ENCODE data around the gene UMPS.
A peak's percentile ranks its signal among the peaks of the same experiment; 100 is the strongest.
"Not testable (repeated sequence)": the region's sequence is repeated elsewhere in the genome, so short reads cannot be mapped to it uniquely, and the experiment has no call there.

UMPS gene

GRCh38 chr3:124773351-124774326 lies 43.4 kb downstream of the UMPS start:
- DNase-seq (ENCODE audit: insufficient read length, low spot score), result no peak
- no peak for FAIRE-seq
- no peak for TF ChIP-seq POLR2A (IDR thresholded peaks at IDR 0.05; ENCODE audit: low read depth, low read length)

DNA sequence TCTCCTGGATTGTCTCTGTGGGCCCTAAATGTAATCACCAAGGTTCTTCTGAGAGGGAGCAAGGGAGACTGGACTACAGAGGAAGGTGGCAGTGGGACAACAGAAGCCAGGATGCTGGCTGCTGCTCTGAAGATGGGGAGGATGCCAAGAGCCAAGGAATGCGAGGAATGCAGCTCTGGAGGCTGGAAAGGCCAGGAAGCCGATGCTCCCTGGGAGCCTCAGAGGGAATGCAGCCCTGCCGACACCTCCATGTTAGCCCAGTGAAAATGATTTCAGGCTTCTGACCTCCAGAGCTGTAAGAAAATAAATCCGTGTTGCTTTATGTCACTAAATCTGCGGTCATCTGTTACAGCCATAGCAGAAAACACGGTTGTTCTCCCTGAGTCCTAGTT lies 44.1 kb downstream of the UMPS start:
- DNase-seq (ENCODE audit: insufficient read length, low spot score) (peak; percentile 83), FAIRE-seq (no peak)

GRCh38 chr3:124774841-124775402 lies 44.7 kb downstream of the UMPS start:
- FAIRE-seq (no peak), DNase-seq (ENCODE audit: insufficient read length, low spot score) (no peak)
- no peak for TF ChIP-seq POLR2A (IDR thresholded peaks at IDR 0.05; ENCODE audit: low read depth, low read length)

More for the DNA sequence above, 44.1 kb downstream of the UMPS start:
- TF ChIP-seq POLR2A (IDR thresholded peaks at IDR 0.05; ENCODE audit: low read depth, low read length), result no peak

GRCh38 chr3:124775877-124776276 lies 45.6 kb downstream of the UMPS start:
- TF ChIP-seq POLR2A (IDR thresholded peaks at IDR 0.05; ENCODE audit: low read depth, low read length), result no peak
- FAIRE-seq (no peak), DNase-seq (ENCODE audit: insufficient read length, low spot score) (no peak)

DNA sequence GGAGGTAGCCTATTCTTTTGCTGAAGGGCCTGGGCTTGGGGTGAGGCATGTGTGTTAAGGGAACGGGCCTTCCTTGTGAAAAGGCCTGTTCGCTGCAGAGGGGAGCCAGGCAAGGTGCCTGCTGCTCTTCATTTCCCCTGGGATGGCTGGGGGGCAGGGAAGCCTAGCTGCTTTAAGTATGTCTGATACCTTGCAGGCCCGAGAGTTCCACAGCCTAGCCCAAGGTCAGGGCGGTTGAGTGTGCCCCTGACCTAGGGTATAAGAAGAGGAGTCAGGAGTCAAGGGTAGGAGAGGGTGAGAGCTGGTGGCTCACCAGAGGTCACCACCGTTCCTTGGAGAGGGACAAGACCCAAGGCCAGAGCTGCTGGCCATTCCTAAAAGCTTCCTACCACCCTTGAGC lies 46.6 kb downstream of the UMPS start:
- TF ChIP-seq POLR2A (IDR thresholded peaks at IDR 0.05; ENCODE audit: low read depth, low read length), result no peak
- FAIRE-seq (no peak), DNase-seq (ENCODE audit: insufficient read length, low spot score) (no peak)

DNA sequence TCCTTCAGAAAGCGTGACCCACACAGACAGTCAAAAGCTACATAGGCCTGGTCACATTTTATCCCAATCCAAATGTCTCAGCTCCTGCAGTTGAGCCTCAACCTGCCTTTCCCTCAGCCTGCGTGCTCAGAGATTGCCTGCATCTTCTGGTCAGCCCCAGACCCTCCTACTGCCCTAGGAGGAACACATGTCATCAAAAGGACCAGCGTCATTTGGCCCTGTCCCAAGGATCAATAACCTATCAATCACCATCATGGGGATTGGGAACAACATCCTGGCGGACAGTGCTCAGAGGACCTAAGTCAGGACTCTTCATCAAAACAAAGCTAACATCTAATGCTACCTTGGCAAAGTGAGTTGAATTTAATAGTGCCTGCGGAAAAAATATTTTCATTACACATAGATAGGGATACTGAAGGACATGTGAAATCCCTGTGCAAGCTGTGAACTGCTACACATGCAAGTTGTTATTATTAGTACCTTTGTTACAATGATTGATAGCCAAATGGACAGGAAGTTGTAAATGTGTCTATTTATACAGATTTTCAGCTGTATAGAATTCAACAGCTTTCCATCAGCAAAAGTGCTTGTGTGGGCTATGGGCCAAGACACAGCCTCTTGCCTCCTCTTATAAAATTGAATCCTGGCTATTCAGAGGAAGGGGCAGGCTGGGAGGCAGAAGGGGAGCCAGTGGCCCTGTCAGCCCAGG lies 47.7 kb downstream of the UMPS start:
- no peak for TF ChIP-seq POLR2A (IDR thresholded peaks at IDR 0.05; ENCODE audit: low read depth, low read length)
- DNase-seq (ENCODE audit: insufficient read length, low spot score) (no peak), FAIRE-seq (no peak)

GRCh38 chr3:124779116-124779515 lies 48.9 kb downstream of the UMPS start:
- no peak for TF ChIP-seq POLR2A (IDR thresholded peaks at IDR 0.05; ENCODE audit: low read depth, low read length)
- FAIRE-seq (no peak), DNase-seq (ENCODE audit: insufficient read length, low spot score) (no peak)

GRCh38 chr3:124779751-124780191 lies 49.5 kb downstream of the UMPS start:
- DNase-seq (ENCODE audit: insufficient read length, low spot score) (no peak), FAIRE-seq (no peak)
- TF ChIP-seq POLR2A (IDR thresholded peaks at IDR 0.05; ENCODE audit: low read depth, low read length), result no peak

GRCh38 chr3:124780356-124780755 lies 50.1 kb downstream of the UMPS start:
- FAIRE-seq (no peak), DNase-seq (ENCODE audit: insufficient read length, low spot score) (no peak)
- no peak for TF ChIP-seq POLR2A (IDR thresholded peaks at IDR 0.05; ENCODE audit: low read depth, low read length)

DNA sequence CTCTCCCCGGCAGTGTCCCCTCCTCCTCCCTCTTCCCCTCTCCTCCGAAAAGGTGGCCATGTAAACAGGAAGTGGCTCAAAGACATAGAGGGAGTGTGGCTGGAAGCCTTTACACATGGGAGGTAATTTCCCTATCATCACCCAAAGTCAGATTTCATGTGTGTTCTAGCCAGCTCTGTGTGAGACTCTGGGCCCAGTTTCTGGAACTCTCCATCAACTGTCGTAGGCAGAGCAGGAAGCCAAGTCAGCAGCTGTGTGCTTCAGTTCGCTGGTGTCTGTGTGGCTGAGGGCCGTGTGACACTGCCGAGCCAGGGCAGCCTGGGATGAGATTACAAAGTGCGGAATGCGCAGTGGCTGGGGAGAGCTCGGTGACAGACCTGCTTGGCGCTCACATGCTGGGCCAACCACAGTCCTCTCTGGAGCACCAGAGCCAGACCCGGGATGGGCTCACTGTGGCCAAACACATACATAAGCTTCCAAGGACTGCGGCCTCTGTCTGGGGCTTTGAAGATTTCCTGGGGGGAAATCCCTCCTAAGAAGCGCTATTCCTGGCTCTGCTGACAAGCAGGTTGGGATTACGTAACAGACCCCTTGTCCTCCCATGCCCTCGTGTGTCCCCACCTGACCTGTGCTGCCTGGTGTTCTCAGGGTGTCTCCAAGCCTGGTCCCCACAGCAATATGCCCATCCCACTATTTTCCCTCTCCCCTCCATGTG lies 50.7 kb downstream of the UMPS start:
- TF ChIP-seq POLR2A (IDR thresholded peaks at IDR 0.05; ENCODE audit: low read depth, low read length), result no peak
- FAIRE-seq, result no peak

GRCh38 chr3:124781476-124782376 lies 51.5 kb downstream of the UMPS start:
- no peak for TF ChIP-seq POLR2A (IDR thresholded peaks at IDR 0.05; ENCODE audit: low read depth, low read length)
- FAIRE-seq (no peak), DNase-seq (ENCODE audit: insufficient read length, low spot score) (no peak)

More for the DNA sequence above, 50.7 kb downstream of the UMPS start:
- DNase-seq (ENCODE audit: insufficient read length, low spot score), result no peak

DNA sequence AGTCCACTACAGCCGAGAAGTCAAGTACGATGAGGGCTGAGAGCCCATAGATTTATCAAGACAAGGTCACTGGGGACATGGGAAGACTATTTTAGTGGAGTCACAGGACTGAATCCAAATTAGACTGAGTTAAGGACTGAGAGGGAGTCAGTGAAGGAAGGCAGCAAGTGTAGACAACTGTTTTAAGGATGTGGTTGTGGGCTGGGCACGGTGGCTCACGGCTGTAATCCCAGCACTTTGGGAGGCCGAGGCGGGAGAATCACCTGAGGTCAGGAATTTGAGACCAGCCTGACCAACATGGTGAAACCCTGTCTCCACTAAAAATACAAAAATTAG lies 52.1 kb downstream of the UMPS start:
- DNase-seq (ENCODE audit: insufficient read length, low spot score); FAIRE-seq: not testable (repeated sequence)

DNA sequence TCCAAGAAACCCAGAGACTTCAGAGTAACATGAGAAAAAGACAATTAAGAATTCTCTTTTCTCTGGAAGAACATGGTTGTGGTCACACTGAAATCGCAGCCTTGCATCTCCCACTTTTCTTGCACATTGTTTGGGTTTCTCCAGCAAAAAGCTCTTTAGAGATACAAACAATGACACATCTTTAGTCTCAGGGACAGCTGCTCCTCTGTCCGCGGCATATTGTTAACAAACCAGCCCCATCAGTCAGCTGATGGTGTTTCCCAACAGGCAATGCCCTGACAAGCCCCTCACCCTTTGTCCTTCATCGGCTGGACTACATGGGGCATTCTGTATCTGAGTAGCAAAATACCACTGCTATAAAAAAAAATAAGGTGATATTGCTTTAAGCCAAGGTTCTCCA lies 53.4 kb downstream of the UMPS start:
- FAIRE-seq (no peak), DNase-seq (ENCODE audit: insufficient read length, low spot score) (no peak)
- TF ChIP-seq POLR2A (IDR thresholded peaks at IDR 0.05; ENCODE audit: low read depth, low read length), result no peak

Measured in H54 (cell line).